GM23338 (cell line): Measurements from ENCODE around the gene SEMA4D. TPM values are rescaled to one million over a fixed set of nuclear protein-coding genes. Genes with fewer than 3 reads are reported as not detected.

ENCODE experiments used
- ATAC-seq: fragments of 200-7000 bp; cut with Tn5 transposase; 3 replicates; pipeline ENCODE4 v1.9.1; 2020
- DNase-seq: peaks from one replicate; pipeline ENCODE4 v3.0.0-alpha.2; 2015; ENCODE audit warnings: low spot score
- H2AFZ ChIP-seq: fragments of 200-600 bp; sonication (generic); 2 replicates; pipeline ENCODE4 v1.8.0; 2016; ENCODE audit warnings: antibody characterized with exemption, mild to moderate bottlenecking, moderate library complexity
- H3F3A ChIP-seq: fragments of 200-600 bp; sonication (generic); replicated peaks from 2 replicates; pipeline ENCODE4 v1.8.0; 2017; ENCODE audit warnings: antibody characterized with exemption, mixed run types, low read depth
- H3K27ac ChIP-seq: fragments of 200-600 bp; sonication (generic); 2 replicates; pipeline ENCODE4 v1.6.1; 2016; ENCODE audit warnings: low read depth
- H3K27me3 ChIP-seq: fragments of 200-600 bp; sonication (generic); 2 replicates; pipeline ENCODE4 v1.8.0; 2016; ENCODE audit warnings: mild to moderate bottlenecking, mixed run types, moderate library complexity; ENCODE audit not compliant: insufficient read depth
- H3K36me3 ChIP-seq: fragments of 200-600 bp; sonication (generic); 2 replicates; pipeline ENCODE4 v1.8.0; 2016; ENCODE audit warnings: mild to moderate bottlenecking; ENCODE audit not compliant: insufficient read depth
- H3K4me1 ChIP-seq: fragments of 200-600 bp; sonication (generic); 2 replicates; pipeline ENCODE4 v1.8.0; 2016; ENCODE audit warnings: mild to moderate bottlenecking, moderate library complexity; ENCODE audit not compliant: insufficient read depth
- H3K4me2 ChIP-seq: fragments of 200-600 bp; sonication (generic); 2 replicates; pipeline ENCODE4 v1.7.1; 2017; ENCODE audit warnings: mixed run types
- H3K4me3 ChIP-seq: fragments of 200-600 bp; sonication (generic); 2 replicates; pipeline ENCODE4 v1.6.1; 2016; ENCODE audit warnings: mixed run types
- H3K79me2 ChIP-seq: fragments of 200-600 bp; sonication (generic); replicated peaks from 2 replicates; pipeline ENCODE4 v1.8.0; 2017; ENCODE audit warnings: mild to moderate bottlenecking; ENCODE audit not compliant: insufficient read depth
- H3K9me2 ChIP-seq: fragments of 200-600 bp; sonication (generic); 2 replicates; pipeline ENCODE4 v1.8.0; 2017; ENCODE audit not compliant: insufficient read depth
- H4K20me1 ChIP-seq: fragments of 200-600 bp; sonication (generic); replicated peaks from 2 replicates; pipeline ENCODE4 v1.8.0; 2017; ENCODE audit warnings: mild to moderate bottlenecking; ENCODE audit not compliant: insufficient read depth
- H3K27ac Mint-ChIP-seq: 2 replicates; pipeline ENCODE4 v1.8.0; 2020; ENCODE audit warnings: inconsistent platforms, mild to moderate bottlenecking, moderate library complexity, mixed read lengths
- H3K27me3 Mint-ChIP-seq: 3 replicates; pipeline ENCODE4 v1.8.0; 2022; ENCODE audit warnings: low read depth, mild to moderate bottlenecking, moderate library complexity, mixed read lengths, inconsistent platforms; ENCODE audit not compliant: insufficient read depth, poor library complexity
- H3K36me3 Mint-ChIP-seq: 3 replicates; pipeline ENCODE4 v1.8.0; 2021; ENCODE audit warnings: low read depth, mild to moderate bottlenecking, inconsistent platforms, moderate library complexity, mixed read lengths
- H3K4me1 Mint-ChIP-seq: 3 replicates; pipeline ENCODE4 v1.8.0; 2020; ENCODE audit warnings: mild to moderate bottlenecking, inconsistent platforms, mixed read lengths
- H3K4me3 Mint-ChIP-seq: 3 replicates; pipeline ENCODE4 v1.8.0; 2021; ENCODE audit warnings: moderate library complexity, mild to moderate bottlenecking, inconsistent platforms, mixed read lengths
- H3K9me3 Mint-ChIP-seq: 3 replicates; pipeline ENCODE4 v1.8.0; 2020; ENCODE audit warnings: moderate library complexity, mild to moderate bottlenecking, inconsistent platforms, mixed read lengths
- CREB1 ChIP-seq: fragments of 250-450 bp; sonication (Bioruptor Pico); IDR thresholded peaks from 2 replicates; pipeline ENCODE4 v1.5.0; 2020; ENCODE audit warnings: low read depth, mild to moderate bottlenecking, moderate library complexity
- EZH2 ChIP-seq: fragments of 200-600 bp; sonication (generic); IDR thresholded peaks from one replicate; pipeline ENCODE4 v1.8.0; 2017; ENCODE audit warnings: antibody characterized with exemption, mild to moderate bottlenecking, low read depth; ENCODE audit not compliant: unreplicated experiment
- EZH2phosphoT487 ChIP-seq: fragments of 200-600 bp; sonication (generic); IDR thresholded peaks from one replicate; pipeline ENCODE4 v1.8.1; 2018; ENCODE audit warnings: antibody characterized with exemption; ENCODE audit not compliant: unreplicated experiment
- POLR2AphosphoS5 ChIP-seq: IDR thresholded peaks from 2 replicates; pipeline ENCODE4 v1.6.1; 2016; ENCODE audit warnings: antibody characterized with exemption, low read depth
- ZNF114 ChIP-seq: fragments of 250-450 bp; sonication (Bioruptor Pico); IDR thresholded peaks from 2 replicates; pipeline ENCODE4 v1.5.0; 2020; ENCODE audit warnings: mild to moderate bottlenecking, moderate library complexity
- ZNF331 ChIP-seq: fragments of 250-450 bp; sonication (Bioruptor Pico); IDR thresholded peaks from 2 replicates; pipeline ENCODE4 v1.5.0; 2020; ENCODE audit warnings: low read depth, mild to moderate bottlenecking, moderate library complexity
- polyA plus RNA-seq: library from polyadenylated mRNA; unstranded; fragments of >200 nt; fragmentation: Nextera tagmentation; extraction: Ambion mirVana; gene quantifications from 2 replicates; pipeline ENCODE4 v1.2.1, GENCODE V29; 2016
- total RNA-seq: library from RNA; depleted of rRNA; stranded (reverse); fragments of >200 nt; shearing (Covaris generic); gene quantifications from 2 replicates; pipeline ENCODE4 v1.2.3, GENCODE V29; 2014

Gene SEMA4D
- total and polyA plus RNA-seq, 2 experiments from 2014 or later, result 19.3 to 63.0 TPM

DNA sequence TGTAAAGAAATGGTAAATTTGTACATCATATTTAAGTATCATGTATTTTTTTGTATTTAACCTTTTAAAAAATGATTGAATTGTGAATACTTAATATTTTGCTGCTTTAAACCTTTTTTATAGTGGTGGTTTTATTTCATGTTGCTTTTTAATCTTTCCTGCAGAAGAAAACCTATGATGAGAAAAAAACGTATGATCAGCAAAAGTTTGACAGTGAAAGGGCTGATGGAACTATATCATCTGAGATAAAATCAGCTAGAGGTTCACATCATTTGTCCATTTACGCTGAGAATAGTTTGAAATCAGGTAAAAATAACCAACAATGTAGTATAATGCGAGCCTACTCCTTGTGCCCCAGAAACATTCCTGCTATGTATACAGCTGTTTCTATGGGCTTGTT, 172.2 kb downstream of the SEMA4D start:
- Histone ChIP-seq H3K27me3 (no peaks in the 10 kb centered on the region), H3K4me2 (no peak overlapping the region), H4K20me1 (peaks cover 19% of the 10 kb centered on the region; the same call in 1 of the 2 replicates), H3K27ac (no peak overlapping the region), H3K4me1 (no peaks in the 10 kb centered on the region), H3F3A (no peaks in the 10 kb centered on the region), H3K4me3 (no peak overlapping the region), H2AFZ (no peak overlapping the region), H3K9me2 (no peaks in the 10 kb centered on the region), H3K36me3 (peaks cover 26% of the 10 kb centered on the region), H3K79me2 (peaks cover 61% of the 10 kb centered on the region)
- no peak overlapping the region for H3K4me3 Mint-ChIP-seq
- H3K27me3 Mint-ChIP-seq, result peaks cover 5% of the 10 kb centered on the region
- peaks cover 59% of the 10 kb centered on the region for H3K36me3 Mint-ChIP-seq
- no peak overlapping the region for H3K27ac Mint-ChIP-seq
- H3K4me1 Mint-ChIP-seq, result peaks cover 2% of the 10 kb centered on the region; the same call in 1 of the 3 replicates
- H3K9me3 Mint-ChIP-seq, result no peaks in the 10 kb centered on the region
- ATAC-seq (no peak), DNase-seq (no peak)
- TF ChIP-seq POLR2AphosphoS5, result no peak
- no peak for TF ChIP-seq EZH2

DNA sequence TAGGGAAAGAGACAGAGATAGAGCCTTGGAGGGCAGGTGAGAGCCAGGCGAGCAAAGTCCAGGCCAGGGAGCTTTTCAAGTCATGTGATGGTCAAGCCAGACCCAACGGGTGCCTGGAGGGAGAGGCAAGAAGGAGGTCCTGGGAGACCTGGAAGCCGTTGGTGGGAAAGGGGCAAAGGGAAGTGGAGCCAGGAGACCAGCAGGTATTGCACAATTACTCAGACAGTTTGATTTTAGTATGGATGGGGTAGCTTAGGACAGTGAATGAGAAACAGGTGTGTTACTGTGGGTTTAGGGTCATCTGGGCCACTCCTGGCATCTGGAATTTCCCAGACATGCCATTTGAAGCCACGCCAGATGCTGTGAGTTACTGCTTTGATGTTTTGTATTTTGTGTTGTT, 174.5 kb downstream of the SEMA4D start:
- Mint-ChIP-seq H3K4me1 (peaks cover 7% of the 10 kb centered on the region), H3K27ac (no peak overlapping the region), H3K27me3 (peaks cover 7% of the 10 kb centered on the region), H3K9me3 (no peaks in the 10 kb centered on the region), H3K36me3 (peaks cover 51% of the 10 kb centered on the region), H3K4me3 (no peak overlapping the region)
- no peak overlapping the region for H3K4me3 ChIP-seq
- H4K20me1 ChIP-seq, result peaks cover 18% of the 10 kb centered on the region; the same call in 1 of the 2 replicates
- no peak for DNase-seq
- TF ChIP-seq ZNF331 (CRISPR knock-in tag), result no peak
- TF ChIP-seq ZNF114 (CRISPR knock-in tag), result no peak
- TF ChIP-seq POLR2AphosphoS5, result no peak
- no peak for TF ChIP-seq EZH2phosphoT487
- H3F3A ChIP-seq, result no peaks in the 10 kb centered on the region
- H3K4me2 ChIP-seq, result no peak overlapping the region
- peaks cover 14% of the 10 kb centered on the region for H3K36me3 ChIP-seq
- ATAC-seq, result no peak
- H3K27ac ChIP-seq, result no peak overlapping the region
- no peak overlapping the region for H2AFZ ChIP-seq
- 0 out of 2 replicates have a peak, but pooled peaks cover 6% of the 10 kb centered on the region for H3K4me1 ChIP-seq
- no peaks in the 10 kb centered on the region for H3K9me2 ChIP-seq
- H3K27me3 ChIP-seq, result no peaks in the 10 kb centered on the region
- peaks cover 69% of the 10 kb centered on the region for H3K79me2 ChIP-seq

DNA sequence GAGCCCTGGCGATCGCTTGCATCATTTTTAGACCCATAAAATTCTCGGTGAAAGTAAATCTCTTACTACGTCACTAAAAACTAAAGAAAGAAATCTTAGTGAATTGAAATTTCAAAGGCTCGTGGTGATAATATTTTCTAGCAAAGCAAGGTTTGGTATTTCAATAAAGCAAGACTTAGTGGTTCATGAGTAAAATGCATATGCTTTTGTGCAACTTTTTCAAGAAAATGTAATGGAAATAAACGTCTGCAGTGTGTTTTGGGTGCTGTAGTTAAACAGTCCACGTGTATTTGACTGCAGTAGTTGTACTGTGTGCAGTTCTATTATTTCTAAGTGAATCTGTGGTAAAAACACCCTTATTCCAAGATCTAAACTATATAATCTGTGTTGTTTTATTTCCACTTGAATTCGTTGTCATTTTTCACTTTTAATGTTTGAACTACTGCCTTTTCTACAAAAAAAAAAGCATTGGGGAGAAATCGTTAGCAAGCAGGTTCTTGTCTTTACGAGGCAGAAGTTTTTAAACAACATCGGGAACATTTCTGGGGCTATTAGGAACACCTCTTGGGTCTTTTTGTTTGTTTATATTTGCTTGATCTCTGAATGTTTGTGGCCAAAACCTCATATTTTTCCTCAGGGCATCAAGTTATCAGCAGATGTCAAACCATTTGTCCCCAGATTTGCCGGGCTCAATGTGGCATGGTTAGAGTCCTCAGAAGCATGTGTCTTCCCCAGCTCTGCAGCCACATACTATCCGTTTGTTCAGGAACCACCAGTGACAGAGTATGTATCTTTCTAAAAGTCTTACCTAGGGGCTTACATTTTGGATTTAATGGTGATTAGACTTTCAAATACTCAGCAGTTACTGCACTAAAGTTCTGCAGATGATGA, 178.7 kb downstream of the SEMA4D start:
- no peak for ATAC-seq
- Histone ChIP-seq H3K9me2 (no peaks in the 10 kb centered on the region), H3K27me3 (no peaks in the 10 kb centered on the region), H3K4me3 (peak overlapping the region; percentile 51), H3K4me2 (peak overlapping the region; percentile 69), H2AFZ (no peak overlapping the region), H3K27ac (peak overlapping the region; percentile 93), H4K20me1 (peaks cover 14% of the 10 kb centered on the region; the same call in 1 of the 2 replicates), H3K36me3 (peaks cover 27% of the 10 kb centered on the region), H3F3A (peaks cover 27% of the 10 kb centered on the region), H3K79me2 (peaks cover 78% of the 10 kb centered on the region), H3K4me1 (peaks cover 17% of the 10 kb centered on the region; the same call in 1 of the 2 replicates)
- peaks cover 11% of the 10 kb centered on the region for H3K27me3 Mint-ChIP-seq
- no peaks in the 10 kb centered on the region for H3K9me3 Mint-ChIP-seq
- H3K4me1 Mint-ChIP-seq, result peaks cover 31% of the 10 kb centered on the region
- peak overlapping the region; percentile 85 for H3K4me3 Mint-ChIP-seq
- TF ChIP-seq ZNF114 (CRISPR knock-in tag), result no peak
- peak; percentile 86 for TF ChIP-seq CREB1 (CRISPR knock-in tag)
- H3K36me3 Mint-ChIP-seq, result peaks cover 65% of the 10 kb centered on the region
- no peak for DNase-seq
- peak overlapping the region; percentile 99 for H3K27ac Mint-ChIP-seq
